GM12878 (cell line): Measurements from ENCODE around the gene ACAD11. TPM values are rescaled to one million over a fixed set of nuclear protein-coding genes. Genes with fewer than 3 reads are reported as not detected.

ENCODE experiments used
- ATAC-seq: fragments of 200-7000 bp; cut with Tn5 transposase; 3 replicates; pipeline ENCODE4 v1.9.1; 2020; ENCODE audit warnings: mild to moderate bottlenecking, moderate library complexity
- BruUV-seq: library from RNA; stranded (reverse); fragments of 400-500 nt; replicated peaks from 2 replicates; lab custom pipeline; 2021; lab: Mats Ljungman, UMichigan
- CTCF ChIA-PET: fragments of 300-600 bp; sonication (Branson Sonifier 250); formaldehyde crosslinking; extraction: SDS; loops from one replicate; lab custom pipeline; 2021; ENCODE audit warnings: inconsistent platforms; lab: Yijun Ruan, JAX
- POLR2A ChIA-PET: fragments of 350-600 bp; formaldehyde crosslinking; extraction: SDS; loops from one replicate; lab custom pipeline; 2021; ENCODE audit warnings: inconsistent platforms; lab: Charles Lee
- RAD21 ChIA-PET: fragments of 300-600 bp; sonication (Branson Sonifier 250); formaldehyde crosslinking; loops from one replicate; lab custom pipeline; 2023; ENCODE audit warnings: antibody characterized with exemption; ENCODE audit not compliant: unreplicated experiment; lab: Charles Lee
- SMC1A ChIA-PET: fragments of 300-600 bp; sonication (Branson Sonifier 250); formaldehyde crosslinking; loops from one replicate; lab custom pipeline; 2023; ENCODE audit not compliant: unreplicated experiment, uncharacterized antibody; lab: Charles Lee
- DNase-seq: peaks from one replicate; pipeline ENCODE4 v3.0.0-alpha.2; 2011; ENCODE audit warnings: low read depth, low spot score
- FAIRE-seq: peaks from 3 replicates; lab custom pipeline; 2011; peaks lifted over from hg19 to GRCh38; lab: Jason Lieb, UNC
- H2AFZ ChIP-seq: 2 replicates; pipeline ENCODE4 v1.6.0; 2011; ENCODE audit warnings: low read depth, low read length, control low read depth; ENCODE audit not compliant: control insufficient read depth
- H3K27ac ChIP-seq: 2 replicates; pipeline ENCODE4 v1.5.1; 2011; ENCODE audit warnings: control low read depth; ENCODE audit not compliant: control insufficient read depth, insufficient read depth
- H3K27me3 ChIP-seq, 2 experiments: replicated peaks in 1 of 2; 2 replicates each; pipeline versions ENCODE4 v1.6.0 to v1.6.1; 2011; ENCODE audit warnings: low read length in 1 of 2; ENCODE audit not compliant: control insufficient read depth in 2 of 2, insufficient read depth in 2 of 2
- H3K36me3 ChIP-seq, 2 experiments: 2 replicates each; pipeline ENCODE4 v1.5.1; 2011; ENCODE audit warnings: low read length in 1 of 2; ENCODE audit not compliant: control insufficient read depth in 2 of 2, insufficient read depth in 2 of 2
- H3K4me1 ChIP-seq: 2 replicates; pipeline ENCODE4 v1.6.1; 2011; ENCODE audit warnings: mild to moderate bottlenecking, low read length, moderate library complexity, mixed read lengths; ENCODE audit not compliant: control insufficient read depth, insufficient read depth
- H3K4me2 ChIP-seq: 2 replicates; pipeline ENCODE4 v1.6.0; 2011; ENCODE audit warnings: control low read depth; ENCODE audit not compliant: control insufficient read depth, insufficient read depth
- H3K4me3 ChIP-seq: fragments of 200-600 bp; sonication (generic); 2 replicates; pipeline ENCODE4 v1.5.1; 2016
- H3K79me2 ChIP-seq: 2 replicates; pipeline ENCODE4 v1.6.0; 2011; ENCODE audit warnings: low read length; ENCODE audit not compliant: control insufficient read depth, insufficient read depth
- H3K9ac ChIP-seq: 2 replicates; pipeline ENCODE4 v1.8.0; 2011; ENCODE audit warnings: low read length, control low read depth, mixed read lengths; ENCODE audit not compliant: control insufficient read depth, insufficient read depth
- H3K9me3 ChIP-seq: replicated peaks from 3 replicates; pipeline ENCODE4 v1.5.1; 2011; ENCODE audit warnings: mild to moderate bottlenecking, low read length; ENCODE audit not compliant: control insufficient read depth, insufficient read depth
- H4K20me1 ChIP-seq: 2 replicates; pipeline ENCODE4 v1.6.0; 2011; ENCODE audit not compliant: control insufficient read depth, insufficient read depth
- ASH2L ChIP-seq: fragments of 300-600, 200-600 bp; sonication (generic); IDR thresholded peaks from 2 replicates; pipeline ENCODE4 v1.6.1; 2017; ENCODE audit warnings: low read depth, mild to moderate bottlenecking, borderline replicate concordance
- ATF7 ChIP-seq: fragments of 450-650 bp; IDR thresholded peaks from 2 replicates; pipeline ENCODE4 v1.6.1; 2016; ENCODE audit warnings: low read depth, mild to moderate bottlenecking
- E2F8 ChIP-seq: fragments of 450-650 bp; IDR thresholded peaks from 2 replicates; pipeline ENCODE4 v1.6.1; 2018; ENCODE audit warnings: mild to moderate bottlenecking, low read depth, moderate library complexity; ENCODE audit not compliant: partially characterized antibody
- E4F1 ChIP-seq: fragments of 450-650 bp; IDR thresholded peaks from 2 replicates; pipeline ENCODE4 v1.6.1; 2018; ENCODE audit warnings: borderline replicate concordance, mild to moderate bottlenecking; ENCODE audit not compliant: partially characterized antibody
- JUND ChIP-seq: IDR thresholded peaks from 2 replicates; pipeline ENCODE4 v1.6.1; 2012; ENCODE audit warnings: low read depth, mild to moderate bottlenecking, low read length, improper control_type of control experiment, moderate library complexity
- PAX8 ChIP-seq: fragments of 450-650 bp; IDR thresholded peaks from 2 replicates; pipeline ENCODE4 v1.6.1; 2017; ENCODE audit warnings: mild to moderate bottlenecking, moderate library complexity
- POU2F2 ChIP-seq: IDR thresholded peaks from 3 replicates; pipeline ENCODE4 v1.6.1; 2011; ENCODE audit warnings: low read depth, mild to moderate bottlenecking, low read length, borderline replicate concordance
- ZBTB4 ChIP-seq: fragments of 450-650 bp; formaldehyde crosslinking; IDR thresholded peaks from 2 replicates; pipeline ENCODE4 v1.4.0; 2022; ENCODE audit warnings: mild to moderate bottlenecking, moderate library complexity
- WGBS: methylation state at CpG from one replicate; pipeline ENCODE4 v1.1.6; 2016; ENCODE audit warnings: low lambda C conversion rate; ENCODE audit not compliant: insufficient replicate concordance, insufficient coverage; ENCODE audit errors: missing lambda C conversion rate; 5-methylcytosine and 5-hydroxymethylcytosine counted together
- in situ Hi-C: fragments of 300-500 bp; cut with MboI; formaldehyde crosslinking; loops from 9 replicates; pipeline ENCODE4 v1.14.3; 2018; ENCODE audit warnings: mixed read lengths
- intact Hi-C: fragments of 100-400 bp; cut with micrococcal nuclease; formaldehyde crosslinking; loops from one replicate; pipeline ENCODE4 v1.14.2; 2022; ENCODE audit not compliant: unreplicated experiment
- polyA plus RNA-seq, 11 experiments: library from polyadenylated mRNA; depleted of rRNA in 4 of 11; unstranded in 6 of 11; stranded (reverse) in 5 of 11; fragments of >200 nt; fragmentation: Nextera tagmentation in 4 of 11; fragmentation: Illumina TruSeq in 1 of 11; extraction: Ambion mirVana in 4 of 11; extraction: Trizol in 1 of 11; gene quantifications; 1 replicate in 1 of 11; 2 replicates in 10 of 11; pipeline versions ENCODE4 v1.2.1 to v1.2.3, GENCODE V29; 2011 to 2016; ENCODE audit warnings: inconsistent platforms in 2 of 11, missing spikeins in 2 of 11, low read depth in 1 of 11
- total RNA-seq, 4 experiments: library from RNA; depleted of rRNA in 3 of 4; stranded (reverse); fragments of >200 nt in 3 of 4; fragmentation: Illumina TruSeq in 1 of 4; extraction: Trizol in 1 of 4; gene quantifications; 2 replicates each; pipeline versions ENCODE4 v1.2.1 to v1.2.3, GENCODE V29; 2013 to 2021

ACAD11 gene
- total and polyA plus RNA-seq, 10 of the 15 experiments (the other 5 are each of a cell fraction or from before 2014, with no cell fraction given) = 2.4 to 15.9 (median 10.4) TPM

GRCh38 chr3:132569153-132569552 is 90.5 kb downstream of the ACAD11 start:
- no TSS peak for BruUV-seq
- Histone ChIP-seq H3K36me3 (no peaks in the 10 kb centered on the region; a peak in 1 of 4 replicates), H3K27ac (no peak overlapping the region), H3K4me3 (no peak overlapping the region), H3K9ac (no peak overlapping the region), H3K27me3 (no peaks in the 10 kb centered on the region), H3K4me1 (no peaks in the 10 kb centered on the region), H3K4me2 (no peak overlapping the region), H3K9me3 (no peaks in the 10 kb centered on the region), H3K79me2 (no peaks in the 10 kb centered on the region), H4K20me1 (no peaks in the 10 kb centered on the region), H2AFZ (no peak overlapping the region)
- DNase-seq = no peak
- WGBS = 18% methylated on average over 2 of the region's 2 CpGs
- in situ Hi-C loops = no loop called here
- SMC1A ChIA-PET = no interaction called here
- no peak for FAIRE-seq
- no peak for TF ChIP-seq E2F8
- intact Hi-C loops = no loop called here
- POLR2A ChIA-PET = interaction anchor here (0.6 to 0.7 kb wide), 2 partner anchors 24 to 771 kb away, joined by 4 to 6 read pairs; no protein-coding TSS in a partner anchor
- CTCF ChIA-PET = interaction anchor here (0.6 to 2.0 kb wide), 2 partner anchors 33 to 317 kb away, joined by 4 to 8 read pairs; no protein-coding TSS in a partner anchor
- RAD21 ChIA-PET = no interaction called here
- ATAC-seq = no peak

- ChIA-PET SMC1A (no interaction called here), CTCF (interaction anchor here (0.6 to 2.0 kb wide), 3 partner anchors 32 to 316 kb away, joined by 4 to 8 read pairs (median 5); no protein-coding TSS in a partner anchor), POLR2A (interaction anchor here (0.6 to 0.7 kb wide), 2 partner anchors 23 to 770 kb away, joined by 4 to 6 read pairs; no protein-coding TSS in a partner anchor), RAD21 (no interaction called here)
- Histone ChIP-seq H3K27ac (no peak overlapping the region), H3K9me3 (no peaks in the 10 kb centered on the region), H3K4me1 (no peaks in the 10 kb centered on the region), H2AFZ (no peak overlapping the region), H4K20me1 (no peaks in the 10 kb centered on the region), H3K4me3 (no peak overlapping the region), H3K4me2 (no peak overlapping the region), H3K79me2 (no peaks in the 10 kb centered on the region), H3K9ac (no peak overlapping the region), H3K36me3 (no peaks in the 10 kb centered on the region), H3K27me3 (no peaks in the 10 kb centered on the region)
- ATAC-seq (no peak), FAIRE-seq (no peak), DNase-seq (no peak)
- in situ Hi-C loops (no loop called here), intact Hi-C loops (no loop called here)
- 89% methylated on average over 2 of the region's 2 CpGs for WGBS
- BruUV-seq = no TSS peak
- TF ChIP-seq ATF7 = no peak
- no peak for TF ChIP-seq ASH2L
- TF ChIP-seq JUND = no peak
- TF ChIP-seq E4F1 = no peak
- TF ChIP-seq POU2F2 = no peak
- no peak for TF ChIP-seq ZBTB4
- TF ChIP-seq PAX8 = no peak
These were observed 91.2 kb downstream of the ACAD11 start for GRCh38 chr3:132568422-132568821.
